Adrenal gland (tissue), 12 donors: ENCODE results near the gene PPM1E. TPM values are rescaled to one million over a fixed set of nuclear protein-coding genes. Genes with fewer than 3 reads are reported as not detected.

ENCODE experiments used
- DNase-seq, 7 donors: peaks; one replicate each; pipeline ENCODE4 v3.0.0-alpha.2; 2019 to 2020
- H3K27ac ChIP-seq, 5 donors: fragments of 200-600 bp; sonication (generic) in 4 of 5; 1 replicate in 3 of 5; 2 replicates in 2 of 5; pipeline versions ENCODE4 v1.5.1 to v1.8.0; 2016 to 2020; ENCODE audit warnings: mild to moderate bottlenecking in 1 of 5
- H3K27me3 ChIP-seq: fragments of 200-600 bp; 2 replicates; pipeline ENCODE4 v1.8.0; 2021
- H3K36me3 ChIP-seq, 2 donors: fragments of 200-600 bp; replicated peaks in 1 of 2; 1 replicate in 1 of 2; 2 replicates in 1 of 2; pipeline versions ENCODE4 v1.5.1 to v1.8.0; 2018 to 2022
- H3K4me1 ChIP-seq, 2 donors: fragments of 200-600 bp; replicated peaks in 1 of 2; 1 replicate in 1 of 2; 2 replicates in 1 of 2; pipeline versions ENCODE4 v1.5.1 to v1.8.0; 2018 to 2021
- H3K4me3 ChIP-seq, 4 donors: fragments of 200-600 bp; sonication (generic) in 3 of 4; one replicate each; pipeline ENCODE4 v1.5.1; 2016 to 2018
- H3K9me3 ChIP-seq, 3 donors: fragments of 200-600 bp; sonication (generic) in 1 of 3; replicated peaks in 1 of 3; 1 replicate in 2 of 3; 2 replicates in 1 of 3; pipeline versions ENCODE4 v1.5.1 to v1.8.0; 2016 to 2021
- CTCF ChIP-seq, 6 experiments: fragments of 450-650 bp in 4 of 6; fragments of 200-600 bp in 2 of 6; sonication (generic) in 1 of 6; IDR thresholded peaks; 1 replicate in 5 of 6; 2 replicates in 1 of 6; pipeline versions ENCODE4 v1.5.1 to v1.8.0; 2016 to 2021; ENCODE audit warnings: antibody characterized with exemption in 6 of 6, mild to moderate bottlenecking in 2 of 6, moderate library complexity in 1 of 6
- POLR2A ChIP-seq, 2 donors: fragments of 450-650 bp; IDR thresholded peaks; one replicate each; pipeline ENCODE4 v1.6.1; 2017; ENCODE audit warnings: antibody characterized with exemption in 2 of 2, mild to moderate bottlenecking in 2 of 2, moderate library complexity in 1 of 2
- WGBS, 4 donors: extraction: QIAGEN DNeasy Blood & Tissue Kit in 2 of 4; methylation state at CpG; one replicate each; pipeline versions ENCODE4 v1.1.5 to v1.1.7; 2013 to 2017; 5-methylcytosine and 5-hydroxymethylcytosine counted together
- intact Hi-C, 2 donors: fragments of 100-400 bp; cut with DNase I; formaldehyde crosslinking; loops; one replicate each; pipeline versions ENCODE4 v1.14.1 to v1.15.0; 2022 to 2023
- polyA plus RNA-seq, 3 donors: library from polyadenylated mRNA; stranded (reverse); fragments of 200-250 nt in 2 of 3; fragments of 350-450 nt in 1 of 3; fragmentation: Illumina TruSeq in 1 of 3; extraction: RNeasy Lipid Tissue Mini Kit (QIAGEN cat#74804) in 1 of 3; gene quantifications; one replicate each; pipeline ENCODE4 v1.2.3, GENCODE V29; 2013 to 2014
- total RNA-seq, 9 donors: library from RNA; depleted of rRNA in 4 of 9; stranded (reverse); fragments of >200 nt in 4 of 9; fragments of 120-200 nt in 1 of 9; fragmentation: NEBNext Ultra II Directional in 1 of 9; extraction: Animal tissue kit (Norgen Biotek cat#: 25700) in 1 of 9; gene quantifications; one replicate each; pipeline versions ENCODE4 v1.1.0 to v1.2.4, GENCODE V29; 2013 to 2023
- donor health status: healthy with polysubstance abuse.
- donor health status: Bipolar disorder and iron deficiency.
- donor health status: DM: yes; HTN: yes; CAD: no.
- donor health status: DM: no; HTN: no; CAD: no.
- donor health status: DM: no; HTN: no; CAD: no.
- donor health status: DM: yes; HTN: yes; CAD: no.

PPM1E gene
- total and polyA plus RNA-seq, 12 donors, result 1.8 to 22.7 (median 11.3) TPM

GRCh38 chr17:58996968-58997367 lies 241.3 kb downstream of the PPM1E start:
- intact Hi-C loops, result no loop called here
- no peak for TF ChIP-seq CTCF (IDR thresholded peaks at IDR 0.05)
- no peak for TF ChIP-seq POLR2A (IDR thresholded peaks at IDR 0.05)
- no peaks in the 10 kb centered on the region for H3K27me3 ChIP-seq
- H3K36me3 ChIP-seq, result no peaks in the 10 kb centered on the region
- WGBS, 4 donors, result 64 to 77% (median 69%) methylated on average over 4 of the region's 4 CpGs
- peak overlapping the region in 1 of 5 donors; percentile 36 for H3K27ac ChIP-seq
- peaks cover 0 to 31% of the 10 kb centered on the region in 2 donors for H3K4me1 ChIP-seq
- H3K4me3 ChIP-seq, result no peak overlapping the region
- H3K9me3 ChIP-seq, result no peaks in the 10 kb centered on the region
- no peak for DNase-seq

DNA sequence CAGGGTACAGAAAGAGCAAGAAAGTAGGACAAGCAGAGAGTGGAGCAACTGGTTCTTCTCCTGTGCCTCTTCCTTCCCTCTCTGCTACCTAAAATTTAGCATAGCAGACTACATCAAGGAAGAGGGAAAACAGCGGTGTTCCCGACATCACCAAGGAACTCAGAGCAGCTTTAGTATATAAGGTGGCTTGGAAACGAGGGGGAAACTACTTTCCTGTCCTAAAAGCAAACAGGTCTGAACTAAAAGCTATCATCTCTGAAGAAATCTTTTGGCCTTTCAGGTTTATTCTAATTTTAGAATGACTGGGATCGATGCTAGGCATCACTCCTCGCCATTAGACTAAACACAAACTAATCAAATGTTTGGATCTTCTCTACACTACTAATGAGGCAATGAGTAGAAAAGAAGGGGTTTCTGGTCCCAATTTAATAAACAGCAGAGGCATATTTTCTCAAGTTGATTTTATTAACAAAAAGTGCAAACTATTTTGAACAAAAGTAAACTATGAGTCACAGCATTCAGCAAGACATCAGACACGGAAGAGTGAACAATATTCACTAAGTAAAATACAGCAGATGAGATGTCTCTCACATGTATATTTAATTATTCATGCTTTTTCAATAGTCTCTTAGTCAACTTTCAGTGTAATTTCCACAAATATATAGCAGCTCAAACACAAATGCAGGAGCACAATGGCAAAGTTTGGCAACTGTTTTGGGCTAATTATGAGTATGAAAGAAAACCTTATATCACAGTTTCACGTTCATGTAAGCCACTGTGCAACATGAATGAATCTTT lies 242.3 kb downstream of the PPM1E start:
- Histone ChIP-seq H3K4me1 (peaks cover 9 to 41% of the 10 kb centered on the region in 2 donors), H3K9me3 (no peaks in the 10 kb centered on the region), H3K27me3 (no peaks in the 10 kb centered on the region), H3K4me3 (no peak overlapping the region), H3K36me3 (no peaks in the 10 kb centered on the region), H3K27ac (peak overlapping the region in 1 of 5 donors; percentile 36)
- intact Hi-C loops, result no loop called here
- 67 to 77% (median 72%) methylated on average over 7 of the region's 7 CpGs for WGBS, 4 donors
- TF ChIP-seq POLR2A (IDR thresholded peaks at IDR 0.05) (no peak), CTCF (IDR thresholded peaks at IDR 0.05) (no peak)
- no peak for DNase-seq

DNA sequence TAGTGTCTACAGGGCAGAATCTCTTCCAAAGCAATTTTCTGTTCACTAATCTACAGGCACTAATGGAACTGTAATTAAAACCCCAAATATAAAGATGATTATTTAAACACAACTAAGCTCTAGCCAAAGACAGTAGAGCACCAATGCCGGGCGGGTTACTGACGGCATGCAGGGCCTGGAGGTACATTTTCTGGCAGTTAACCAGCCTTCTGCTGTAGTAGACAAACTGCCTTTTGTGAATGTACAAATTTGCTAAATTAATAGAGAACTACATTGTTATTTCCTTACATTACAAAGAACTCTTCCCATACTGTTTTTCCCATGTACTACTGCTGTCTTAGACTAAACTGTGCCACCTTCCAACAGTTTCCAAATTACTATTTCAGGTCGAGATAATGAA lies 243.2 kb downstream of the PPM1E start:
- H3K9me3 ChIP-seq, result no peaks in the 10 kb centered on the region
- H3K4me1 ChIP-seq, result peaks cover 9 to 41% of the 10 kb centered on the region in 2 donors
- H3K4me3 ChIP-seq, result no peak overlapping the region
- TF ChIP-seq CTCF (IDR thresholded peaks at IDR 0.05), result no peak
- TF ChIP-seq POLR2A (IDR thresholded peaks at IDR 0.05), result no peak
- intact Hi-C loops, result no loop called here
- H3K27me3 ChIP-seq, result no peaks in the 10 kb centered on the region
- H3K36me3 ChIP-seq, result no peaks in the 10 kb centered on the region
- no peak for DNase-seq
- WGBS, 4 donors, result 49 to 56% (median 54%) methylated on average over 4 of the region's 4 CpGs
- peak overlapping the region in 1 of 5 donors; percentile 2 for H3K27ac ChIP-seq

GRCh38 chr17:58999500-58999899 lies 243.8 kb downstream of the PPM1E start:
- H3K9me3 ChIP-seq, result no peaks in the 10 kb centered on the region
- H3K4me1 ChIP-seq, result peaks cover 9 to 41% of the 10 kb centered on the region in 2 donors
- intact Hi-C loops, result no loop called here
- no peak overlapping the region for H3K4me3 ChIP-seq
- TF ChIP-seq POLR2A (IDR thresholded peaks at IDR 0.05) (no peak), CTCF (IDR thresholded peaks at IDR 0.05) (no peak)
- WGBS, 4 donors, result 93 to 98% (median 95%) methylated on average over 1 of the region's 1 CpG
- peak overlapping the region in 1 of 5 donors; percentile 2 for H3K27ac ChIP-seq
- H3K27me3 ChIP-seq, result no peaks in the 10 kb centered on the region
- no peaks in the 10 kb centered on the region for H3K36me3 ChIP-seq
- DNase-seq, result no peak
